22Rv1 (cell line): ENCODE results near the gene SERPINB5.

Experiments used
- CTCF ChIP-seq: fragments of 450-650 bp; IDR thresholded peaks from 2 replicates; pipeline ENCODE4 v1.5.1; 2017; ENCODE audit warnings: mild to moderate bottlenecking
- ZFX ChIP-seq: fragments of 450-650 bp; IDR thresholded peaks from 2 replicates; pipeline ENCODE4 v1.6.1; 2017; ENCODE audit warnings: antibody characterized with exemption, borderline replicate concordance

DNA sequence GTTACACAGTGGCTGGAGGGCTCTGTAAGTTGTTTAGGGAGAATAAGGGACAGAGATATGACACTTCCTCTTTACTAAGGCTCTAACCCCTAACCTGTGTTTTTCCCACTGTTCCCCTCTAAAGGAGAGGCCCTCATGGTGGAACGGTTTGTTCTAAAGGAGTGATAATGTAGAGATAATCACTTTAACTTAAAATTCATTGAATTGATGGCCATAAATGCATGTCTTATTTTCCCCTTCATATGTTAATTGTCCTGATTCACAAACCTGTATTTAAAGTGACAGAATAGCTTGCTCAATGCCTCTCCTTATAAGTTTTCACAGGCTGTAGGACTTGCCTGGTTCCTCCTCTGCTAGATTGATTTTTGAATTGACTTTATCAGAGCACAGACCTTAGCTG lies 65.3 kb downstream of the SERPINB5 start, which contains the start of gene SERPINB12:
- no peak for TF ChIP-seq CTCF
- no peak for TF ChIP-seq ZFX
